Transverse colon (tissue), 4 donors: ENCODE results near the gene P2RX2. TPM values are rescaled to one million over a fixed set of nuclear protein-coding genes. Genes with fewer than 3 reads are reported as not detected.

Source experiments
- DNase-seq: peaks from one replicate; pipeline ENCODE4 v3.0.0-alpha.2; 2019
- H3K27ac ChIP-seq, 4 donors: fragments of 200-600 bp; sonication (generic); 2 replicates each; pipeline ENCODE4 v1.5.1; 2016 to 2018; ENCODE audit warnings: inconsistent platforms in 4 of 4
- H3K27me3 ChIP-seq: fragments of 200-600 bp; sonication (generic); 2 replicates; pipeline ENCODE4 v1.5.1; 2017; ENCODE audit warnings: inconsistent platforms
- H3K36me3 ChIP-seq, 4 donors: fragments of 200-600 bp; sonication (generic); 2 replicates each; pipeline ENCODE4 v1.5.1; 2017 to 2019; ENCODE audit warnings: inconsistent platforms in 4 of 4
- H3K4me1 ChIP-seq, 4 donors: fragments of 200-600 bp; sonication (generic); 2 replicates each; pipeline ENCODE4 v1.5.1; 2017 to 2020; ENCODE audit warnings: inconsistent platforms in 4 of 4
- H3K4me3 ChIP-seq, 4 donors: fragments of 200-600 bp; sonication (generic); 1 replicate in 1 of 4; 2 replicates in 3 of 4; pipeline versions ENCODE4 v1.5.1 to v1.6.1; 2017 to 2019; ENCODE audit warnings: inconsistent platforms in 4 of 4
- H3K9me3 ChIP-seq, 2 donors: fragments of 200-600 bp; sonication (generic); 2 replicates each; pipeline ENCODE4 v1.5.1; 2017 to 2019; ENCODE audit warnings: inconsistent platforms in 2 of 2
- CTCF ChIP-seq, 5 experiments: fragments of 200-600 bp in 3 of 5; fragments of 450-650 bp in 2 of 5; sonication (generic) in 3 of 5; IDR thresholded peaks; 1 replicate in 2 of 5; 2 replicates in 3 of 5; pipeline ENCODE4 v1.5.1; 2016 to 2017; ENCODE audit warnings: antibody characterized with exemption in 5 of 5, inconsistent platforms in 3 of 5, mild to moderate bottlenecking in 2 of 5, moderate library complexity in 1 of 5
- EP300 ChIP-seq: sonication (generic); formaldehyde crosslinking; IDR thresholded peaks from one replicate; pipeline ENCODE4 v1.6.1; 2017; ENCODE audit warnings: antibody characterized with exemption, low read depth
- POLR2A ChIP-seq: fragments of 450-650 bp; IDR thresholded peaks from one replicate; pipeline ENCODE4 v1.6.1; 2016; ENCODE audit warnings: antibody characterized with exemption, mild to moderate bottlenecking, moderate library complexity
- POLR2AphosphoS5 ChIP-seq, 3 donors: sonication (generic); formaldehyde crosslinking; IDR thresholded peaks; one replicate each; pipeline ENCODE4 v1.6.1; 2016; ENCODE audit warnings: antibody characterized with exemption in 3 of 3
- WGBS, 2 donors: methylation state at CpG; one replicate each; pipeline ENCODE4 v1.1.5; 2018; ENCODE audit warnings: low coverage in 1 of 2; 5-methylcytosine and 5-hydroxymethylcytosine counted together
- in situ Hi-C, 4 donors: fragments of 200-750 bp; cut with MboI; loops; one replicate each; pipeline versions ENCODE4 v1.15.0 to v1.15.1; 2017; ENCODE audit warnings: low sequenced_read_pairs in 3 of 4, low pct_ligation_motif_present in 1 of 4, low pct_unique_long_range_greater_than_20kb in 1 of 4
- intact Hi-C: fragments of 100-400 bp; cut with DNase I; formaldehyde crosslinking; loops from one replicate; pipeline ENCODE4 v1.15.1; 2023; ENCODE audit warnings: low total_unique reads
- total RNA-seq, 4 donors: library from RNA; depleted of rRNA; stranded (reverse); fragments of >200 nt; gene quantifications; one replicate each; pipeline ENCODE4 v1.1.0, GENCODE V29; 2016

The P2RX2 gene
- total RNA-seq, 4 donors from 2014 or later: 0.96 to 2.1 TPM; not detected in 2

DNA sequence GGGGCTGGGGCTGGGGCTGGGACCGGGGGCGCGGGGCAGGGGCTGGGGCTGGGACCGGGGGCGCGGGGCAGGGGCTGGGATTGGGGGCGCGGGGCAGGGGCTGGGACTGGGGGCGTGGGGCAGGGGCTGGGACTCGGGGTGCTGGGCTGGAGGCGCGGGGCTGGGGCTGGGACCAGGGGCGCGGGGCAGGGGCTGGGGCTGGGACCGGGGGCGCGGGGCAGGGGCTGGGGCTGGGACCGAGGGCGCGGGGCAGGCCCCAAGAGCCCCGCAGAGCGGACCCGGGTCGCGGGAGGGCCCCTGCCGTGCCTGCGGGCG lies 452 bp downstream of the P2RX2 start:
- in situ Hi-C loops (loop anchor here (10.0 to 25.0 kb wide), 2 partner anchors 194 to 207 kb away; no protein-coding TSS in a partner anchor), intact Hi-C loops (no loop called here)

DNA sequence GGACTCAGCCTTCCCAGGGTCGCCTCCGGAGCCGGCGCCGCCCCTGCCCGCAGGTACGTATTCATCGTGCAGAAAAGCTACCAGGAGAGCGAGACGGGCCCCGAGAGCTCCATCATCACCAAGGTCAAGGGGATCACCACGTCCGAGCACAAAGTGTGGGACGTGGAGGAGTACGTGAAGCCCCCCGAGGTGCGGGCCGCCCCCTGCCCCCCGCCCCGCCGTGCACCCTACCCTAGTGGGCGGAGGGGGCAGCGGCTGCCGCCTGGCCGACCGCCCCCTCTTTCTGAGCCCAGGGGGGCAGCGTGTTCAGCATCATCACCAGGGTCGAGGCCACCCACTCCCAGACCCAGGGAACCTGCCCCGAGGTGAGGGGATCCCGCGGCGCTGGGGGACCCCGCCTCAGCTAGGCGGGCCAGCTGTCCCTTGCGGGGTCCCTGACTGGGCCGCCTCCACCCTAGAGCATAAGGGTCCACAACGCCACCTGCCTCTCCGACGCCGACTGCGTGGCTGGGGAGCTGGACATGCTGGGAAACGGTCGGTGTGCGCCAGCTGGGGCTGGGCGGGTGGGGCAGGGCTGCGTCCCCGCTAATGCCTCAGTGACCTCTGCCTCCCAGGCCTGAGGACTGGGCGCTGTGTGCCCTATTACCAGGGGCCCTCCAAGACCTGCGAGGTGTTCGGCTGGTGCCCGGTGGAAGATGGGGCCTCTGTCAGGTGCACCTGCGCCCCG lies 973 bp downstream of the P2RX2 start:
- WGBS, 2 donors: 9% methylated on average over 22 of the region's 53 CpGs; no CpG with 5 or more reads in 1 of the 2 donors
- H3K36me3 ChIP-seq: no peaks in the 10 kb centered on the region
- H3K9me3 ChIP-seq: peaks cover 7 to 12% of the 10 kb centered on the region in 2 donors
- no peak for TF ChIP-seq CTCF (IDR thresholded peaks at IDR 0.05)
- no peak for TF ChIP-seq POLR2A
- TF ChIP-seq POLR2AphosphoS5 (IDR thresholded peaks at IDR 0.05): no peak
- TF ChIP-seq EP300: no peak
- in situ Hi-C loops: loop anchor here (10.0 to 25.0 kb wide), 2 partner anchors 195 to 207 kb away; no protein-coding TSS in a partner anchor
- H3K27me3 ChIP-seq: peaks cover 61% of the 10 kb centered on the region
- peaks cover 0 to 22% (median 14%) of the 10 kb centered on the region in 4 donors for H3K4me1 ChIP-seq
- H3K27ac ChIP-seq: no peak overlapping the region
- no peak overlapping the region for H3K4me3 ChIP-seq
- intact Hi-C loops: loop anchor here (5.0 kb wide), 1 partner anchor 202 kb away; no protein-coding TSS in a partner anchor
- DNase-seq: no peak

More for the DNA sequence above, 452 bp downstream of the P2RX2 start:
- Histone ChIP-seq H3K9me3 (peaks cover 7 to 12% of the 10 kb centered on the region in 2 donors), H3K27me3 (peaks cover 61% of the 10 kb centered on the region), H3K27ac (no peak overlapping the region), H3K4me3 (no peak overlapping the region), H3K4me1 (peaks cover 0 to 22% (median 14%) of the 10 kb centered on the region in 4 donors), H3K36me3 (no peaks in the 10 kb centered on the region)
- no peak for DNase-seq
- TF ChIP-seq EP300 (no peak), CTCF (IDR thresholded peaks at IDR 0.05) (no peak), POLR2A (no peak), POLR2AphosphoS5 (IDR thresholded peaks at IDR 0.05) (no peak)
- no CpG with 5 or more reads among the region's 28 CpGs for WGBS, 2 donors

GRCh38 chr12:132620113-132620898 lies 1.7 kb downstream of the P2RX2 start:
- in situ Hi-C loops (loop anchor here in 3 of 4 donors (25.0 kb wide), 1 partner anchor 208 kb away; no protein-coding TSS in a partner anchor), intact Hi-C loops (loop anchor here (5.0 kb wide), 1 partner anchor 203 kb away; no protein-coding TSS in a partner anchor)
- H3K4me1 ChIP-seq: peaks cover 0 to 22% (median 14%) of the 10 kb centered on the region in 4 donors
- peaks cover 58% of the 10 kb centered on the region for H3K27me3 ChIP-seq
- no peak overlapping the region for H3K4me3 ChIP-seq
- DNase-seq: no peak
- WGBS, 2 donors: 68% methylated on average over 26 of the region's 29 CpGs; no CpG with 5 or more reads in 1 of the 2 donors
- no peaks in the 10 kb centered on the region for H3K36me3 ChIP-seq
- TF ChIP-seq POLR2AphosphoS5 (IDR thresholded peaks at IDR 0.05) (no peak), EP300 (no peak), POLR2A (no peak)
- H3K27ac ChIP-seq: no peak overlapping the region
- peaks cover 7 to 12% of the 10 kb centered on the region in 2 donors for H3K9me3 ChIP-seq

DNA sequence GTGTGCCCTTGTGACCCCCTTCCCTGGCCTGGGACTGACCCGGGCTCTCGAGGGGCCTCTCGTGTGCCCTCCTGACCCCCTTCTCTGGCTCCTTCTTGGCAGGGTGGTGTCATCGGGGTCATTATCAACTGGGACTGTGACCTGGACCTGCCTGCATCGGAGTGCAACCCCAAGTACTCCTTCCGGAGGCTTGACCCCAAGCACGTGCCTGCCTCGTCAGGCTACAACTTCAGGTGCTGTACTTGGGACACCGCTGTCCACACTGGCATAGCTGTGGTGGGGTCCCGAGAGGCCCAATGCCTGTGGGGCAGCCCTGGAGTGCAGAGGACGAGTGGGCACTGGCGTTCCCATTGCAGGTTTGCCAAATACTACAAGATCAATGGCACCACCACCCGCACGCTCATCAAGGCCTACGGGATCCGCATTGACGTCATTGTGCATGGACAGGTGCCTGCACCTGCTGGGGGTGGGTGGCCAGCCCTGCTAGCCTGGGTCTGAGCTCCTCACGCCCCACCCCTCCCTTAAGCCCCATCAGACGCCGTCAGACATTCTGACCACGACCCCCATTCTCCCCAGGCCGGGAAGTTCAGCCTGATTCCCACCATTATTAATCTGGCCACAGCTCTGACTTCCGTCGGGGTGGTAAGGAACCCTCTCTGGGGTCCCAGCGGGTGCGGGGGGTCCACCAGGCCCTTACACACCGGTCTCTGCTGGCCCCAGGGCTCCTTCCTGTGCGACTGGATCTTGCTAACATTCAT lies 2.5 kb downstream of the P2RX2 start:
- peaks cover 50% of the 10 kb centered on the region for H3K27me3 ChIP-seq
- in situ Hi-C loops: loop anchor here in 3 of 4 donors (25.0 kb wide), 1 partner anchor 209 kb away; no protein-coding TSS in a partner anchor
- 57% methylated on average over 27 of the region's 28 CpGs; no CpG with 5 or more reads in 1 of the 2 donors for WGBS, 2 donors
- H3K4me3 ChIP-seq: no peak overlapping the region
- DNase-seq: no peak
- H3K27ac ChIP-seq: no peak overlapping the region
- H3K4me1 ChIP-seq: peaks cover 0 to 22% (median 14%) of the 10 kb centered on the region in 4 donors
- H3K9me3 ChIP-seq: peaks cover 7 to 12% of the 10 kb centered on the region in 2 donors
- H3K36me3 ChIP-seq: no peaks in the 10 kb centered on the region
- no peak for TF ChIP-seq POLR2A
- TF ChIP-seq POLR2AphosphoS5 (IDR thresholded peaks at IDR 0.05): no peak
- TF ChIP-seq EP300: no peak
- no peak for TF ChIP-seq CTCF (IDR thresholded peaks at IDR 0.05)
- intact Hi-C loops: loop anchor here (5.0 kb wide), 1 partner anchor 204 kb away; no protein-coding TSS in a partner anchor
